ENCODE data around the gene SP9. TPM values are rescaled to one million over a fixed set of nuclear protein-coding genes. Genes with fewer than 3 reads are reported as not detected.

Gene SP9
- total and polyA plus RNA-seq, 9 of the 15 experiments (the other 6 are each of a cell fraction or from before 2014, with no cell fraction given) = 0.04 to 0.23 (median 0.11) TPM; not detected in 3

DNA sequence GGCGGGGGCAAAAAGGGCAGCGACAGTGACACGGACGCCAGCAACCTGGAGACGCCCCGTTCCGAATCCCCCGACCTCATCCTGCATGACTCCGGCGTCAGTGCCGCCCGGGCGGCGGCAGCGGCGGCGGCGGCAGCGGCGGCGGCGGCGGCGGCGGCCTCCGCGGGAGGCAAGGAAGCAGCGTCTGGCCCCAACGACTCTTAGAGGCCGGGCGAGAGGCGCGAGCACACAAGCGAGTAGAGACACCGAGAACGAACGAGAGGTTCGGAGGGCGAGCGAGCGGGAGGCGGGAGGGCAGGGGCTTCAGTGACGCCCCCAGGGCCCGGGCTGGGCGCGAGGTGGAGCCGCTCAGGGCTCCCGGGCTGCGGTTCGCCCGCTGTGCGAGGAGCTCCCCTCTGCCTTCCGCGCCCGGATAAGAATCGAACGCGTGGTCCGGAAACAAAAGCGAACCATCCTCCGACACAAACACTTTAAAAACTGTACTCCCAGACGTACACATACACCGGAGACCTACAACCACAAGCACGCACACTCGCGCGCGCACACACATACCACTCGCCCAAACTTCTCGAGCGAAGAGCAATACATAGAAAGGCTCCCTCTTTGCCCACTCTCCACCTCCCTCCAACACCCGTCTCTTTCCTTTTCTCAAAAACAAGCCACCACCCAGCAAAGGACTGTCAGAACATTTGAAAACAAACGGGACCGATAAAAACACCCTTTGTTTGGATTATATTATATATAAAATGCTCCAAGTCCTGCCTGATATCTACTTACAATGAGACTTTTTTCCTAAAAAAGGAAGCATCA is 2.8 kb downstream of the SP9 start (continued):
- TF ChIP-seq ZBTB7A (IDR thresholded peaks at IDR 0.05; ENCODE audit: borderline replicate concordance, control insufficient read depth, low read depth, low read length) (peak; percentile 57; the same call in 1 of the 2 replicates), ZC3H4 (CRISPR knock-in tag; IDR thresholded peaks at IDR 0.05; ENCODE audit: borderline replicate concordance) (no peak), KHSRP (IDR thresholded peaks at IDR 0.05) (no peak), ZNF239 (CRISPR knock-in tag; IDR thresholded peaks at IDR 0.05) (no peak), CXXC5 (CRISPR knock-in tag; IDR thresholded peaks at IDR 0.05) (peak; percentile 42; the same call in 1 of the 2 replicates), DDX20 (tag; IDR thresholded peaks at IDR 0.05; ENCODE audit: low read depth) (no peak), CBFA2T2 (conservative IDR thresholded peaks at IDR 0.05) (no peak), ZC3H11A (IDR thresholded peaks at IDR 0.05; ENCODE audit: low read depth, low read length) (no peak), ZNF121 (CRISPR knock-in tag; conservative IDR thresholded peaks at IDR 0.05) (no peak), NR2F6 (CRISPR knock-in tag; IDR thresholded peaks at IDR 0.05) (no peak), TAF1 (IDR thresholded peaks at IDR 0.05; ENCODE audit: control insufficient read depth, extremely low read depth, insufficient read depth, low read length, severe bottlenecking) (no peak), ETV5 (CRISPR knock-in tag; IDR thresholded peaks at IDR 0.05; ENCODE audit: low read depth) (peak; percentile 55; the same call in 1 of the 2 replicates), ZKSCAN8 (CRISPR knock-in tag; IDR thresholded peaks at IDR 0.05) (no peak), ZBTB1 (CRISPR knock-in tag; IDR thresholded peaks at IDR 0.05; ENCODE audit: borderline replicate concordance, low read depth) (no peak), ZNF436 (CRISPR knock-in tag; IDR thresholded peaks at IDR 0.05) (no peak), ILK (tag; IDR thresholded peaks at IDR 0.05; ENCODE audit: borderline replicate concordance, low read depth) (no peak), GABPB2 (CRISPR knock-in tag; conservative IDR thresholded peaks at IDR 0.05) (no peak), ZNF57 (CRISPR knock-in tag; IDR thresholded peaks at IDR 0.05) (no peak)
- TF ChIP-seq, protein P1, sequence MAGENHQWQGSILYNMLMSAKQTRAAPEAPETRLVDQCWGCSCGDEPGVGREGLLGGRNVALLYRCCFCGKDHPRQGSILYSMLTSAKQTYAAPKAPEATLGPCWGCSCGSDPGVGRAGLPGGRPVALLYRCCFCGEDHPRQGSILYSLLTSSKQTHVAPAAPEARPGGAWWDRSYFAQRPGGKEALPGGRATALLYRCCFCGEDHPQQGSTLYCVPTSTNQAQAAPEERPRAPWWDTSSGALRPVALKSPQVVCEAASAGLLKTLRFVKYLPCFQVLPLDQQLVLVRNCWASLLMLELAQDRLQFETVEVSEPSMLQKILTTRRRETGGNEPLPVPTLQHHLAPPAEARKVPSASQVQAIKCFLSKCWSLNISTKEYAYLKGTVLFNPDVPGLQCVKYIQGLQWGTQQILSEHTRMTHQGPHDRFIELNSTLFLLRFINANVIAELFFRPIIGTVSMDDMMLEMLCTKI (IDR thresholded peaks at IDR 0.05; ENCODE audit: partially characterized antibody) = no peak
- TF ChIP-seq, protein P2, sequence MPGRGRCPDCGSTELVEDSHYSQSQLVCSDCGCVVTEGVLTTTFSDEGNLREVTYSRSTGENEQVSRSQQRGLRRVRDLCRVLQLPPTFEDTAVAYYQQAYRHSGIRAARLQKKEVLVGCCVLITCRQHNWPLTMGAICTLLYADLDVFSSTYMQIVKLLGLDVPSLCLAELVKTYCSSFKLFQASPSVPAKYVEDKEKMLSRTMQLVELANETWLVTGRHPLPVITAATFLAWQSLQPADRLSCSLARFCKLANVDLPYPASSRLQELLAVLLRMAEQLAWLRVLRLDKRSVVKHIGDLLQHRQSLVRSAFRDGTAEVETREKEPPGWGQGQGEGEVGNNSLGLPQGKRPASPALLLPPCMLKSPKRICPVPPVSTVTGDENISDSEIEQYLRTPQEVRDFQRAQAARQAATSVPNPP (IDR thresholded peaks at IDR 0.05; ENCODE audit: borderline replicate concordance, insufficient read depth, insufficient read length) = no peak
- TF ChIP-seq, protein P3, sequence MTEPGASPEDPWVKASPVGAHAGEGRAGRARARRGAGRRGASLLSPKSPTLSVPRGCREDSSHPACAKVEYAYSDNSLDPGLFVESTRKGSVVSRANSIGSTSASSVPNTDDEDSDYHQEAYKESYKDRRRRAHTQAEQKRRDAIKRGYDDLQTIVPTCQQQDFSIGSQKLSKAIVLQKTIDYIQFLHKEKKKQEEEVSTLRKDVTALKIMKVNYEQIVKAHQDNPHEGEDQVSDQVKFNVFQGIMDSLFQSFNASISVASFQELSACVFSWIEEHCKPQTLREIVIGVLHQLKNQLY (CRISPR knock-in tag; conservative IDR thresholded peaks at IDR 0.05) = no peak
- TF ChIP-seq, protein P4, sequence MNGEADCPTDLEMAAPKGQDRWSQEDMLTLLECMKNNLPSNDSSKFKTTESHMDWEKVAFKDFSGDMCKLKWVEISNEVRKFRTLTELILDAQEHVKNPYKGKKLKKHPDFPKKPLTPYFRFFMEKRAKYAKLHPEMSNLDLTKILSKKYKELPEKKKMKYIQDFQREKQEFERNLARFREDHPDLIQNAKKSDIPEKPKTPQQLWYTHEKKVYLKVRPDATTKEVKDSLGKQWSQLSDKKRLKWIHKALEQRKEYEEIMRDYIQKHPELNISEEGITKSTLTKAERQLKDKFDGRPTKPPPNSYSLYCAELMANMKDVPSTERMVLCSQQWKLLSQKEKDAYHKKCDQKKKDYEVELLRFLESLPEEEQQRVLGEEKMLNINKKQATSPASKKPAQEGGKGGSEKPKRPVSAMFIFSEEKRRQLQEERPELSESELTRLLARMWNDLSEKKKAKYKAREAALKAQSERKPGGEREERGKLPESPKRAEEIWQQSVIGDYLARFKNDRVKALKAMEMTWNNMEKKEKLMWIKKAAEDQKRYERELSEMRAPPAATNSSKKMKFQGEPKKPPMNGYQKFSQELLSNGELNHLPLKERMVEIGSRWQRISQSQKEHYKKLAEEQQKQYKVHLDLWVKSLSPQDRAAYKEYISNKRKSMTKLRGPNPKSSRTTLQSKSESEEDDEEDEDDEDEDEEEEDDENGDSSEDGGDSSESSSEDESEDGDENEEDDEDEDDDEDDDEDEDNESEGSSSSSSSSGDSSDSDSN (IDR thresholded peaks at IDR 0.05; ENCODE audit: borderline replicate concordance in 1 of 2, low read depth in 2 of 2, low read length in 2 of 2) = 0 out of 4 replicates have a peak, but pooled peaks of 1 of the 2 experiments have one; percentile 32
